Ishikawa (cell line): ENCODE measurements around the gene NCKAP1.

Experiments used
- CEBPB ChIP-seq: IDR thresholded peaks from 2 replicates; pipeline ENCODE4 v1.6.1; 2012
- CREB1 ChIP-seq: IDR thresholded peaks from 2 replicates; pipeline ENCODE4 v1.6.1; 2012; ENCODE audit warnings: low read depth
- EP300 ChIP-seq: IDR thresholded peaks from 2 replicates; pipeline ENCODE4 v1.6.1; 2012; ENCODE audit warnings: borderline replicate concordance
- FOXM1 ChIP-seq: IDR thresholded peaks from 2 replicates; pipeline ENCODE4 v1.6.1; 2012; ENCODE audit warnings: low read depth, borderline replicate concordance
- NFIC ChIP-seq: IDR thresholded peaks from 2 replicates; pipeline ENCODE4 v1.6.1; 2012
- TAF1 ChIP-seq: IDR thresholded peaks from 2 replicates; pipeline ENCODE4 v1.6.1; 2012; ENCODE audit warnings: low read depth, mild to moderate bottlenecking
- TCF12 ChIP-seq: IDR thresholded peaks from 2 replicates; pipeline ENCODE4 v1.6.1; 2012; ENCODE audit warnings: low read depth
- TEAD4 ChIP-seq: IDR thresholded peaks from 2 replicates; pipeline ENCODE4 v1.6.1; 2012
- YY1 ChIP-seq: IDR thresholded peaks from 2 replicates; pipeline ENCODE4 v1.6.1; 2012; ENCODE audit warnings: low read depth
- ZBTB7A ChIP-seq: IDR thresholded peaks from 2 replicates; pipeline ENCODE4 v1.6.1; 2012; ENCODE audit warnings: low read depth
- TF ChIP-seq, protein P1 (sequence below): IDR thresholded peaks from 2 replicates; pipeline ENCODE4 v1.6.1; 2012
- TF ChIP-seq, protein P2 (sequence below): IDR thresholded peaks from 2 replicates; pipeline ENCODE4 v1.6.1; 2012

Gene NCKAP1

DNA sequence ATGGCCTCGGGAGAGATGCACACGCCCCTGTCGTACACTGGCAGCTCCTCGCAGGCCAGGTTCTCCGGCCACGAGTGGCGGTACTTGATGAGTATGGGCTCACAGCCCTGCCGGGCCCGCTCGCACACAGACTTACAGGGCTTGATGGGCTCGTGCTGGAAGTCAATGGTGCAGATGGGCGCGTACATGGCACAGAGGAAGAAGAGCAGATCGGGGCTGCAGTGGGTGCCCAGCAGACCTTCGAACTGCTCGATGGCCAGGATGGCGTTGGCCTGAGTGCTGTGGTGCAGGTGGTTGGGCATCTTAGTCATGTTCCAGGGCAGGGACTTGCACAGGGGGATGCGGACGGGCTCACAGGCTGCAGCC, 172.2 kb downstream of the NCKAP1 start:
- TF ChIP-seq NFIC (no peak), CEBPB (no peak), CREB1 (no peak), FOXM1 (no peak)

DNA sequence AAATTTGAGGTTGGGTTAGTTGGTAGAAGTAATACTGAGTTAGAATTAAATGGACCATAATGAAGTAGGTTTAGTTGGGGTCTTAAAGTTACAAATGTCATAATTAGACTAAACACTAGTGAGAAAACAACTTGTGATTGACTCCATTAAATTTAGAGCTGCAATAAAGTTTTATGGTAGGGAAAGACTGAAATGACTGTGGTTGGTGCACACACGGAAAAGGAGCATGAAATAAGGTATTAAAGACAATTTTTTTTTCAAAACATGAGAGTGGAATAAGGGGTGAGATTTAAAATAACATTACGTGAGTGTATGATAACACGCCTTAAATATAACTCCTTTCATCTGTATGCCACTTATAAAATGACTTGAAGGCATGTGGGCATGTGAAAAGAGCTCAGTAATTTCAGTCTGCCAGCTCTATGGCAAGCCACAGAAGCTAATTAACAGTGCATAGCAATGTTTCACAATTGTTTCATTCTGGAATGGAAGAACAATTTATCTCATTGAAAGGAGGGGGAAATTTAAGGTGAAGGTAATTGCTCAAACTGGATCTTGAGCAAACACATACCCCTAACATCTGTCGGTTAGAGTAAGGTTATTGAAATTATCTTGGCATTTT, 173.2 kb downstream of the NCKAP1 start:
- TF ChIP-seq, protein P1, sequence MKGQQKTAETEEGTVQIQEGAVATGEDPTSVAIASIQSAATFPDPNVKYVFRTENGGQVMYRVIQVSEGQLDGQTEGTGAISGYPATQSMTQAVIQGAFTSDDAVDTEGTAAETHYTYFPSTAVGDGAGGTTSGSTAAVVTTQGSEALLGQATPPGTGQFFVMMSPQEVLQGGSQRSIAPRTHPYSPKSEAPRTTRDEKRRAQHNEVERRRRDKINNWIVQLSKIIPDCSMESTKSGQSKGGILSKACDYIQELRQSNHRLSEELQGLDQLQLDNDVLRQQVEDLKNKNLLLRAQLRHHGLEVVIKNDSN: no peak
- TF ChIP-seq ZBTB7A (no peak), TAF1 (no peak), TCF12 (no peak), NFIC (no peak), YY1 (no peak), TEAD4 (no peak), CREB1 (no peak), EP300 (no peak)
- TF ChIP-seq, protein P2, sequence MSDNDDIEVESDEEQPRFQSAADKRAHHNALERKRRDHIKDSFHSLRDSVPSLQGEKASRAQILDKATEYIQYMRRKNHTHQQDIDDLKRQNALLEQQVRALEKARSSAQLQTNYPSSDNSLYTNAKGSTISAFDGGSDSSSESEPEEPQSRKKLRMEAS: no peak

DNA sequence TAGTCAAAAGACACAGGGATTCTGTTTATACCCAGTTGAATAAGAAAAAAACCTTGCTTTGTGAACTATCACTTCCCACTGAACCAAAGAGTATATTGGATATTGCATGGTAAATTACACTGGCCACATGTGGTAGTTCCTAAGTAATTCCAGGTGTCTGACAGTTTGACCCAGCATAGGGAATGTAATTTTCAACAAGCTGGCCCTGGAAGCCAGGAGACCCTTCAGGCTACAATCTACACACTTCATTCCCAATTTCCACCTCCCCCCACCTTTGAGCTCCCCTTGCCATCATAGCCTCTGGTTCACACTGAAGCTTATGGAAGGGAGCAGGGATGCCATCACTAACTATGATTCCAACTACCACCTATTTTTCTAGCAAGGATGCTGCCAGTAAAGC, 174.6 kb downstream of the NCKAP1 start:
- TF ChIP-seq CREB1: no peak

DNA sequence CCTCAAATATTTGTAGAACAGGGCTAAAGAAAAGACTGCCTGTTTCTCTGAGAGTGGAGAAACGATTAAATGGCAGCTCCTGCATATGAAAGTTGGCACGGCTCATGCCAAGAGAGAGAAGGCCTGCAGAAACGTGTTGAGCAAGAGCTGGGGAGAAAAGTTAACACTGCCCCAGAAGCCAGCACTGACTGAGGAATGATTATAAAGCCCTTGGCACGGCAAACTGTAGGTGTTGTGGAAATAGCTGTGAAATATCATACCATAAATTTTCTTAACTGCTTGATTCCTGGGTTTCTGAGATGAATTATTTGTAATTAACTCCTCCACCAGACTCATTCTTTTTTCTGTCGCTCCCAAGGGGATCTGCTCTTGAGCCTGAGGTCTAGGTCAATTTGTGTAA, 176.2 kb downstream of the NCKAP1 start:
- TF ChIP-seq TEAD4: no peak
- TF ChIP-seq CEBPB: 0 out of 2 replicates have a peak, but pooled peaks have one; percentile 26

DNA sequence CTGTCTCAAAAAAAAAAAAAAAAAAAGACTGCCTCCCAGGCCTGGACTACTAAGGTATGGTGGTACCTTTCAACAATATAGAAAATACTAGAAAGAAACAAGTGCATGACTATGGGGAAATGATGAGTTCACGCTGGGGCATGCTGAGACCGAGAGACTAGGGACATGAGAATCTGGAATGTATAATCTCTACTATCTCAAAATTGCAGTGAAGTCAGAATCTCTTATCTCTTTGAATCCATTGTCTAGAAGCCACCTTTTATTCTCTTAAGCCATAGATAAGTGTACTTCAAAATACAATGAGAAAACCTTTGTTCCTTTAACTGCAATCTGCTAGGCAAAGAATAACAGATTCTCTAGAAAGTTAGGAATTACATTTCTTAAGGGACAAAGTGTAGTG, 177.4 kb downstream of the NCKAP1 start:
- TF ChIP-seq EP300 (no peak), YY1 (no peak), FOXM1 (no peak)
